Right lobe of liver (tissue), 4 donors: Measurements from ENCODE around the gene CACNB3.
"Not testable (repeated sequence)": the region's sequence is repeated elsewhere in the genome, so short reads cannot be mapped to it uniquely, and the experiment has no call there.

Experiments
- POLR2A ChIP-seq: fragments of 450-650 bp; IDR thresholded peaks from one replicate; pipeline ENCODE4 v1.6.1; 2017; ENCODE audit warnings: antibody characterized with exemption, mild to moderate bottlenecking
- TF ChIP-seq, protein P1 (sequence below), 4 donors: fragments of 200-600 bp in 3 of 4; fragments of 450-650 bp in 1 of 4; IDR thresholded peaks; one replicate each; pipeline versions ENCODE4 v1.5.1 to v1.8.0; 2016 to 2022; ENCODE audit warnings: antibody characterized with exemption in 4 of 4, mild to moderate bottlenecking in 2 of 4
- donor health status: DM: no; HTN: no; CAD: no.
- donor health status: DM: no; HTN: no; CAD: no.
- donor health status: DM: no; HTN: yes; CAD: no.

DNA sequence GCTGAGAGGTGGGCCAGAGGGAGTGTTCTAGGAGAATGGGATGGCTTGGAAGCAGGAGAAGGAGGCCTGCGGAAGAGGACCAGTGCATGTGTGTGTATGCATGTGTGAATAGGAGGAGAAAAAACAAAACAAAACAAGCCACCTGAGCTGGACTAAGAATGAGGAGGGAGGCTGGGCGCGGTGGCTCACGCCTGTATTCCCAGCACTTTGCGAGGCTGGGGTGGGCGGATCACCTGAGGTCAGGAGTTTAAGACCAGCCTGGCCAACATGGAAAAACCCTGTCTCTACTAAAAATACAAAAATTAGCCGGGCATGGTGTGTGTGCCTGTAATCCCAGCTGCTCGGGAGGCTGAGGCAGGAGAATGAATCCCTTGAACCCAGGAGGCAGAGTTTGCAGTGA is 55.2 kb downstream of the CACNB3 start:
- not testable (repeated sequence) for TF ChIP-seq POLR2A
- TF ChIP-seq, protein P1, sequence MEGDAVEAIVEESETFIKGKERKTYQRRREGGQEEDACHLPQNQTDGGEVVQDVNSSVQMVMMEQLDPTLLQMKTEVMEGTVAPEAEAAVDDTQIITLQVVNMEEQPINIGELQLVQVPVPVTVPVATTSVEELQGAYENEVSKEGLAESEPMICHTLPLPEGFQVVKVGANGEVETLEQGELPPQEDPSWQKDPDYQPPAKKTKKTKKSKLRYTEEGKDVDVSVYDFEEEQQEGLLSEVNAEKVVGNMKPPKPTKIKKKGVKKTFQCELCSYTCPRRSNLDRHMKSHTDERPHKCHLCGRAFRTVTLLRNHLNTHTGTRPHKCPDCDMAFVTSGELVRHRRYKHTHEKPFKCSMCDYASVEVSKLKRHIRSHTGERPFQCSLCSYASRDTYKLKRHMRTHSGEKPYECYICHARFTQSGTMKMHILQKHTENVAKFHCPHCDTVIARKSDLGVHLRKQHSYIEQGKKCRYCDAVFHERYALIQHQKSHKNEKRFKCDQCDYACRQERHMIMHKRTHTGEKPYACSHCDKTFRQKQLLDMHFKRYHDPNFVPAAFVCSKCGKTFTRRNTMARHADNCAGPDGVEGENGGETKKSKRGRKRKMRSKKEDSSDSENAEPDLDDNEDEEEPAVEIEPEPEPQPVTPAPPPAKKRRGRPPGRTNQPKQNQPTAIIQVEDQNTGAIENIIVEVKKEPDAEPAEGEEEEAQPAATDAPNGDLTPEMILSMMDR (IDR thresholded peaks at IDR 0.05), result not testable (repeated sequence)
